ENCODE data around the gene NRF1.
A peak's percentile ranks its signal among the peaks of the same experiment; 100 is the strongest.
"Not testable (repeated sequence)": the region's sequence is repeated elsewhere in the genome, so short reads cannot be mapped to it uniquely, and the experiment has no call there.

The NRF1 gene

DNA sequence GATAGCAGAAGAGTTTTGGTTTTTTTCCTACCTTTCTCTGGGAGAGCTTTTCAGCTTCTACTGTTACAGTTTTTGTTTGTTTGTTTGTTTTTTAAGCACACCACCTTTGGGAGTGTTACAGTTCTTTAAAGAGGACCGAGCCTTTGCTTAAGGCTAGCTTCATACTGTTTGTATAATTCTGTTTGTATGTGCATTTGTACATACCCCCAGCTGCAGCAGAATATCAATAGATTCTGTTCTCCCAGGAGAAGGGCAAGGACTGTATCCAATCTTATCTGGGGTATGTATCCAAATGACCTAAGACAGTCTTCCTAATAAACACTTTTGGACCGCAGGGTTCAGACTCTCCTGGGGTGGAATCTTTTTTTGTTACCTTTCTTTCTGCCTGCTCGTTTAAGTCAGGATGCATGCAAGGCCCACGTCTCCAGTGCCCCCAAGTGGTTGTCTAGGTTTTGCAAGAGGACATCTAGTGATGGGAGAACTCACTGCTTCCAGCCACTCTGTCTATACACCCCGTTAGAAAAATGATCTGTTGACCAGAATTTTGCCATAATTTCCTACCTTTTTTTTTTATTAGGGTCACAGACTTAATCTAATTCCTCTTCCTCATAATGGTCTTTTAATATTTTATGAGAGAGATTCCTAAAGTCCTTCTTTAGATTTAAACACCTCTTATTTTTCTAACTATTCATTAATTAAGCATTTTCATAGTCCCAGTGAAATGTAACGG, 23.9 kb downstream of the NRF1 start:
- H3K9ac ChIP-seq (ENCODE audit: low read length): no peak overlapping the region
- H3K4me1 ChIP-seq (ENCODE audit: low read length): no peaks in the 10 kb centered on the region
- H3K36me3 ChIP-seq (replicated peaks; ENCODE audit: insufficient read depth, low read length): no peaks in the 10 kb centered on the region
- peaks cover 55% of the 10 kb centered on the region for H3K79me2 ChIP-seq (ENCODE audit: low read length)
- DNase-seq: peak; percentile 85
- no peak overlapping the region for H3K4me2 ChIP-seq (ENCODE audit: low read depth, low read length)
- H2AFZ ChIP-seq (ENCODE audit: low read length): no peak overlapping the region
- H3K9me3 ChIP-seq (replicated peaks; ENCODE audit: insufficient read depth, low read length): no peaks in the 10 kb centered on the region
- no peaks in the 10 kb centered on the region; the same call in 1 of the 2 replicates for H3F3A ChIP-seq (ENCODE audit: insufficient read depth, low read length)
- no peaks in the 10 kb centered on the region for H4K20me1 ChIP-seq (ENCODE audit: insufficient read depth, low read length)
- TF ChIP-seq EZH2phosphoT487 (IDR thresholded peaks at IDR 0.05; ENCODE audit: low read length): no peak
- TF ChIP-seq, protein P1, sequence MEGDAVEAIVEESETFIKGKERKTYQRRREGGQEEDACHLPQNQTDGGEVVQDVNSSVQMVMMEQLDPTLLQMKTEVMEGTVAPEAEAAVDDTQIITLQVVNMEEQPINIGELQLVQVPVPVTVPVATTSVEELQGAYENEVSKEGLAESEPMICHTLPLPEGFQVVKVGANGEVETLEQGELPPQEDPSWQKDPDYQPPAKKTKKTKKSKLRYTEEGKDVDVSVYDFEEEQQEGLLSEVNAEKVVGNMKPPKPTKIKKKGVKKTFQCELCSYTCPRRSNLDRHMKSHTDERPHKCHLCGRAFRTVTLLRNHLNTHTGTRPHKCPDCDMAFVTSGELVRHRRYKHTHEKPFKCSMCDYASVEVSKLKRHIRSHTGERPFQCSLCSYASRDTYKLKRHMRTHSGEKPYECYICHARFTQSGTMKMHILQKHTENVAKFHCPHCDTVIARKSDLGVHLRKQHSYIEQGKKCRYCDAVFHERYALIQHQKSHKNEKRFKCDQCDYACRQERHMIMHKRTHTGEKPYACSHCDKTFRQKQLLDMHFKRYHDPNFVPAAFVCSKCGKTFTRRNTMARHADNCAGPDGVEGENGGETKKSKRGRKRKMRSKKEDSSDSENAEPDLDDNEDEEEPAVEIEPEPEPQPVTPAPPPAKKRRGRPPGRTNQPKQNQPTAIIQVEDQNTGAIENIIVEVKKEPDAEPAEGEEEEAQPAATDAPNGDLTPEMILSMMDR (IDR thresholded peaks at IDR 0.05; ENCODE audit: low read length): peak; percentile 99
- no peak overlapping the region for H3K27ac ChIP-seq (ENCODE audit: low read length)
- no peaks in the 10 kb centered on the region for H3K9me2 ChIP-seq (replicated peaks; ENCODE audit: insufficient read depth, low read length)
- no peak overlapping the region for H3K4me3 ChIP-seq (ENCODE audit: low read length)
- no peaks in the 10 kb centered on the region for H3K27me3 ChIP-seq (replicated peaks; ENCODE audit: insufficient read depth, low read length)

DNA sequence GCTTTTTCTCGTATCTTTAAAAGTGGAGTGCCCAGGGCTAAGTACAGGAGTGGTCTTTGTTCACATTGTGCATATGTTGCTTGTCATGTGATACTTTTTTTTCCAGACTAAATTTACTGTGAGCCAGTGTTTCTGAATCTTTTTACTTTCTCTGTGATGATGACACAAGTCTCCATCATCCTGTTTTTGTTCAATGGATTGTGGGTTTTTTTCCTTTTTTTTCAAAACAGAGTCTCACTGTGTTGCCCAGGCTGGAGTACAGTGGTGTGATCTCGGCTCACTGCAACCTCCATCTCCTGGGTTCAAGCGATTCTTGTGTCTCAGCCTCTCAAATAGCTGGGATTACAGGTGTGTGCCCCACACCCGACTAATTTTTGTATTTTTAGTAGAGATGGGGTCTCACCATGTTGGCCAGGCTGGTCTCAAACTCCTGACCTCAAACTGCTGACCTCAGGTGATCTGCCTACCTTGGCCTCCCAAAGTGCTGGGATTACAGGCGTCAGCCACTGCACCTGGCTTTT, 24.6 kb downstream of the NRF1 start:
- H4K20me1 ChIP-seq (ENCODE audit: insufficient read depth, low read length); H3K9me2 ChIP-seq (replicated peaks; ENCODE audit: insufficient read depth, low read length); H3F3A ChIP-seq (ENCODE audit: insufficient read depth, low read length); H3K27me3 ChIP-seq (replicated peaks; ENCODE audit: insufficient read depth, low read length); H3K9ac ChIP-seq (ENCODE audit: low read length); H3K4me2 ChIP-seq (ENCODE audit: low read depth, low read length); H3K9me3 ChIP-seq (replicated peaks; ENCODE audit: insufficient read depth, low read length); H3K4me1 ChIP-seq (ENCODE audit: low read length); H2AFZ ChIP-seq (ENCODE audit: low read length); H3K4me3 ChIP-seq (ENCODE audit: low read length); H3K36me3 ChIP-seq (replicated peaks; ENCODE audit: insufficient read depth, low read length); H3K27ac ChIP-seq (ENCODE audit: low read length); DNase-seq: not testable (repeated sequence)
- H3K79me2 ChIP-seq (ENCODE audit: low read length): peaks cover 49% of the 10 kb centered on the region

DNA sequence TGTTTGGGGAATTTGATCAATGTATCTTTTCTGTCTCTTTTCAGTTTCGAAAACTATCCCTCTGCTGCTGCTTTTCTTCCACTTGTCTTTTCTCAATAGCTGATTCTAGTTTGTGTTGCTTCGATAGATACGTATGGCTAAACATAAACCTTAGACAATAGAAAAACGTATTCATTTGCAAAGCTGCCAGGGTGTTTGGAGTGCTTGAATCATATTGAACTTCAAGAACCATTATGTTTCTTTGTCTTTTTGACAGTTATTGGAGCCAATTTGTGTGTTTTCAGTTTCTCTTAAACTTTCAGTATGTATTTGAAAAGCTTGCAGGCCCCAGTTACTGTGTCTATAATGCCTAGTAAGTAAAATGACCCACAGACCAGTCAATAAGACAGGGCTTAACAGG, 25.1 kb downstream of the NRF1 start:
- no peaks in the 10 kb centered on the region for H3K9me3 ChIP-seq (replicated peaks; ENCODE audit: insufficient read depth, low read length)
- no peaks in the 10 kb centered on the region; the same call in 1 of the 2 replicates for H3F3A ChIP-seq (ENCODE audit: insufficient read depth, low read length)
- no peak overlapping the region for H3K4me2 ChIP-seq (ENCODE audit: low read depth, low read length)
- H2AFZ ChIP-seq (ENCODE audit: low read length): no peak overlapping the region
- H3K27me3 ChIP-seq (replicated peaks; ENCODE audit: insufficient read depth, low read length): no peaks in the 10 kb centered on the region
- H3K36me3 ChIP-seq (replicated peaks; ENCODE audit: insufficient read depth, low read length): no peaks in the 10 kb centered on the region
- H3K4me3 ChIP-seq (ENCODE audit: low read length): no peak overlapping the region
- TF ChIP-seq, protein P1 (IDR thresholded peaks at IDR 0.05; ENCODE audit: low read length): no peak
- no peak for TF ChIP-seq EZH2 (optimal IDR thresholded peaks at IDR 0.05; ENCODE audit: low read depth, low read length)
- H3K9ac ChIP-seq (ENCODE audit: low read length): no peak overlapping the region
- no peak for DNase-seq
- H3K79me2 ChIP-seq (ENCODE audit: low read length): peaks cover 44% of the 10 kb centered on the region
- H4K20me1 ChIP-seq (ENCODE audit: insufficient read depth, low read length): no peaks in the 10 kb centered on the region
- no peaks in the 10 kb centered on the region for H3K4me1 ChIP-seq (ENCODE audit: low read length)
- no peaks in the 10 kb centered on the region for H3K9me2 ChIP-seq (replicated peaks; ENCODE audit: insufficient read depth, low read length)
- H3K27ac ChIP-seq (ENCODE audit: low read length): no peak overlapping the region

DNA sequence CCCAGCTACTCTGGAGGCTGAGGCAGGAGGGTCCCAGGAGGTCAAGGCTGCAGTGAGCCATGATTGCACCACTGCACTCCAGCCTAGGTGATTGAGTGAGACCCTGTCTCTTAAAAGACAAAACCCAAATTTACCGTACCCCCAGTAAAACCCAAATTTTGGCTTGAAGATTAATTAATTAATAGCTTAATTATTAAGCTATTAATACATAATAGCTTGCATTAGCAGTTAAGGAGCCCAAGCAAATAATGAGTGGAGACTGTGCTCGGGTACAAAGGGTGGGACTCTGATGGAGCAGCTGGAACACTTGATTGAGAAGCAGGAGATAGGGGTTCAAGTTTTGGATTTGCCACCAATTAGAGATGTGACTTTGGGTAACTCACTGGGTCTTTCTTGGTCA, 28.9 kb downstream of the NRF1 start:
- H3K79me2 ChIP-seq (ENCODE audit: low read length): peaks cover 24% of the 10 kb centered on the region
- TF ChIP-seq EZH2phosphoT487 (IDR thresholded peaks at IDR 0.05; ENCODE audit: low read length) (no peak), EZH2 (optimal IDR thresholded peaks at IDR 0.05; ENCODE audit: low read depth, low read length) (no peak)
- TF ChIP-seq, protein P1 (IDR thresholded peaks at IDR 0.05; ENCODE audit: low read length): no peak
- H3K4me1 ChIP-seq (ENCODE audit: low read length): no peaks in the 10 kb centered on the region
- no peaks in the 10 kb centered on the region for H3K9me3 ChIP-seq (replicated peaks; ENCODE audit: insufficient read depth, low read length)
- H3F3A ChIP-seq (ENCODE audit: insufficient read depth, low read length): no peaks in the 10 kb centered on the region
- no peak overlapping the region for H3K4me3 ChIP-seq (ENCODE audit: low read length)
- no peaks in the 10 kb centered on the region for H4K20me1 ChIP-seq (ENCODE audit: insufficient read depth, low read length)
- H3K27ac ChIP-seq (ENCODE audit: low read length): no peak overlapping the region
- no peak overlapping the region for H3K9ac ChIP-seq (ENCODE audit: low read length)
- no peaks in the 10 kb centered on the region for H3K27me3 ChIP-seq (replicated peaks; ENCODE audit: insufficient read depth, low read length)
- no peaks in the 10 kb centered on the region for H3K36me3 ChIP-seq (replicated peaks; ENCODE audit: insufficient read depth, low read length)
- no peak overlapping the region for H3K4me2 ChIP-seq (ENCODE audit: low read depth, low read length)
- no peak for DNase-seq
- no peaks in the 10 kb centered on the region for H3K9me2 ChIP-seq (replicated peaks; ENCODE audit: insufficient read depth, low read length)
- no peak overlapping the region for H2AFZ ChIP-seq (ENCODE audit: low read length)
